Tibial nerve (tissue), 4 donors: ENCODE data around the gene SLC6A4.

Source experiments
- EP300 ChIP-seq, 2 donors: sonication (generic); formaldehyde crosslinking; IDR thresholded peaks; one replicate each; pipeline ENCODE4 v1.6.1; 2017; ENCODE audit warnings: antibody characterized with exemption in 2 of 2, mild to moderate bottlenecking in 1 of 2
- POLR2A ChIP-seq, 2 donors: fragments of 450-650 bp; IDR thresholded peaks; one replicate each; pipeline ENCODE4 v1.6.1; 2017; ENCODE audit warnings: antibody characterized with exemption in 2 of 2, mild to moderate bottlenecking in 2 of 2, moderate library complexity in 2 of 2
- TF ChIP-seq, protein P1 (sequence below), 5 experiments: fragments of 200-600 bp in 3 of 5; fragments of 450-650 bp in 2 of 5; sonication (generic) in 3 of 5; IDR thresholded peaks; one replicate each; pipeline ENCODE4 v1.5.1; 2016 to 2019; ENCODE audit warnings: antibody characterized with exemption in 5 of 5, mild to moderate bottlenecking in 3 of 5, moderate library complexity in 2 of 5

DNA sequence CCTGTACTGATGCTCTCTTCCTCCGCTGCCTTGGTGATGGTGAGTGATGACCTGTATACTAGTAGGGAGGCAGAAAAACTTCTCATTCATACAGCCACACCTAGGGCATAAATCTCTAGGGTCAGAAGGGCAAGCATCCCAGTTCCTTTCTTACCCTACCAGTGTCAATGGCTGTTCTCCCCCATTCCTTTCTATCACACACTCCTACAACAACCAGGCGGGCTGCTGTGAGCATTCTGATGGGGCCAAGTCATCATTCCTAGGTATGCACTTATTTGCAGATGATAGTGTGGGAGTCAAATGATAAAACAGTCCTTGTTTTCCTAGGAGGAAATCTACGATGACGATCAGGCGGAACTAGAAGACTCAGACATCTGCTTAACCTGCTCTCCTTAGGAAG lies 14.0 kb upstream of the SLC6A4 start:
- TF ChIP-seq, protein P1, sequence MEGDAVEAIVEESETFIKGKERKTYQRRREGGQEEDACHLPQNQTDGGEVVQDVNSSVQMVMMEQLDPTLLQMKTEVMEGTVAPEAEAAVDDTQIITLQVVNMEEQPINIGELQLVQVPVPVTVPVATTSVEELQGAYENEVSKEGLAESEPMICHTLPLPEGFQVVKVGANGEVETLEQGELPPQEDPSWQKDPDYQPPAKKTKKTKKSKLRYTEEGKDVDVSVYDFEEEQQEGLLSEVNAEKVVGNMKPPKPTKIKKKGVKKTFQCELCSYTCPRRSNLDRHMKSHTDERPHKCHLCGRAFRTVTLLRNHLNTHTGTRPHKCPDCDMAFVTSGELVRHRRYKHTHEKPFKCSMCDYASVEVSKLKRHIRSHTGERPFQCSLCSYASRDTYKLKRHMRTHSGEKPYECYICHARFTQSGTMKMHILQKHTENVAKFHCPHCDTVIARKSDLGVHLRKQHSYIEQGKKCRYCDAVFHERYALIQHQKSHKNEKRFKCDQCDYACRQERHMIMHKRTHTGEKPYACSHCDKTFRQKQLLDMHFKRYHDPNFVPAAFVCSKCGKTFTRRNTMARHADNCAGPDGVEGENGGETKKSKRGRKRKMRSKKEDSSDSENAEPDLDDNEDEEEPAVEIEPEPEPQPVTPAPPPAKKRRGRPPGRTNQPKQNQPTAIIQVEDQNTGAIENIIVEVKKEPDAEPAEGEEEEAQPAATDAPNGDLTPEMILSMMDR (IDR thresholded peaks at IDR 0.05) = no peak
- TF ChIP-seq POLR2A (IDR thresholded peaks at IDR 0.05) (no peak), EP300 (IDR thresholded peaks at IDR 0.05) (no peak)
